Measurements from ENCODE around the gene FAM53B. TPM values are rescaled to one million over a fixed set of nuclear protein-coding genes. Genes with fewer than 3 reads are reported as not detected.
A peak's percentile ranks its signal among the peaks of the same experiment; 100 is the strongest.

FAM53B gene
- total RNA-seq, 4 donors from 2014 or later: 63.5 to 75.5 (median 67.3) TPM

DNA sequence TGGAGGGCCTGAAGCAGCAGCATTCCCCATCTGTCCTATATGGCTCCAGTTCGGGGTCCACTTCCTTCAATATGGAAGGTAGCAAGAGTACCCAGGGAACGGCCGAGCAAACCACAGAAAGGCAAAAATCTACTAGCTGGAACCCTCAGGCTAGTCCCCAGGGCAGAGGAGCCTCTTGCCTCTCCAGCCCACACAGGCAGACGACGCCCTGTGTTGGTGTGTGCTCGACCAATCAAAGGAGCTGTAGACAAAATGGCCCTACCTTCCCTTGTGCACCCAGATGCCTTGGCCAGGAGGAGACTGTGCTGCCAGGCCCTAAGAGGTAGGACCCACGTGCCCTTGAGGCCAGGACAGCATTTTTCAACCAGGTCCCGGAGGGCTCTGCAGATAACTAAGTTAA is 91.5 kb downstream of the FAM53B start:
- 91% methylated on average over 8 of the region's 8 CpGs for WGBS
- H3K4me1 ChIP-seq: peaks cover 85% of the 10 kb centered on the region
- H3K27me3 ChIP-seq: no peaks in the 10 kb centered on the region
- no peak for DNase-seq (ENCODE audit: low spot score in 2 of 2)
- H3K36me3 ChIP-seq: peaks cover 7% of the 10 kb centered on the region
- no peaks in the 10 kb centered on the region for H3K9me3 ChIP-seq
- TF ChIP-seq CTCF (IDR thresholded peaks at IDR 0.05) (no peak), EP300 (IDR thresholded peaks at IDR 0.05) (no peak), POLR2AphosphoS5 (IDR thresholded peaks at IDR 0.05) (no peak), POLR2A (IDR thresholded peaks at IDR 0.05) (no peak)
- no peak overlapping the region for H3K4me3 ChIP-seq
- peak overlapping the region; percentile 21 for H3K27ac ChIP-seq

DNA sequence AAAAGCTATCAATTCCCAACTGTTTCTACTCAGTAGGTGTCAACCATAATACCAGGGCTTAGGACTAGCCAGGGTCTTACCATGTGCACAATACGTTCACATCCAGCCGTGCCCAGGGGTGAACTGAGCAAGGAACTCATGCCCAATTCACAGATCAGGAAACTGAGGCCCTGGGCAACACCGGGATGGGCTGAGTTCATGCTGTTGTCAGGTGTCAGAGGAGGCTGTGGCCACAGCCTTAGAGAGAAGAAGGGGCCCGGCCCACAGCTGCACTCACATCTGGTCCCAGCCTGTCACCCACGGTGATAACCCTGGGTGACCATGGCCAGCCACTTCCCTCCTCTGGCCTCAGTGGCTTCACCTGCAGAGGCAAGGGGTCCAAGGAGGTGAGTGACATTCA is 92.0 kb downstream of the FAM53B start:
- DNase-seq (ENCODE audit: low spot score in 2 of 2): no peak
- Histone ChIP-seq H3K9me3 (no peaks in the 10 kb centered on the region), H3K36me3 (peaks cover 7% of the 10 kb centered on the region), H3K27ac (peak overlapping the region; percentile 21), H3K4me1 (peaks cover 88% of the 10 kb centered on the region), H3K27me3 (no peaks in the 10 kb centered on the region), H3K4me3 (no peak overlapping the region)
- WGBS: 95% methylated on average over 2 of the region's 5 CpGs
- TF ChIP-seq CTCF (IDR thresholded peaks at IDR 0.05) (no peak), EP300 (IDR thresholded peaks at IDR 0.05) (no peak), POLR2A (IDR thresholded peaks at IDR 0.05) (no peak), POLR2AphosphoS5 (IDR thresholded peaks at IDR 0.05) (no peak)

GRCh38 chr10:124651402-124651891 is 92.7 kb downstream of the FAM53B start:
- no peak overlapping the region for H3K27ac ChIP-seq
- no peak for DNase-seq (ENCODE audit: low spot score in 2 of 2)
- peaks cover 7% of the 10 kb centered on the region for H3K36me3 ChIP-seq
- peaks cover 93% of the 10 kb centered on the region for H3K4me1 ChIP-seq
- no peak overlapping the region for H3K4me3 ChIP-seq
- H3K27me3 ChIP-seq: no peaks in the 10 kb centered on the region
- TF ChIP-seq CTCF (IDR thresholded peaks at IDR 0.05) (no peak), POLR2AphosphoS5 (IDR thresholded peaks at IDR 0.05) (no peak), POLR2A (IDR thresholded peaks at IDR 0.05) (no peak), EP300 (IDR thresholded peaks at IDR 0.05) (no peak)
- H3K9me3 ChIP-seq: no peaks in the 10 kb centered on the region
- WGBS: 91% methylated on average over 10 of the region's 14 CpGs

DNA sequence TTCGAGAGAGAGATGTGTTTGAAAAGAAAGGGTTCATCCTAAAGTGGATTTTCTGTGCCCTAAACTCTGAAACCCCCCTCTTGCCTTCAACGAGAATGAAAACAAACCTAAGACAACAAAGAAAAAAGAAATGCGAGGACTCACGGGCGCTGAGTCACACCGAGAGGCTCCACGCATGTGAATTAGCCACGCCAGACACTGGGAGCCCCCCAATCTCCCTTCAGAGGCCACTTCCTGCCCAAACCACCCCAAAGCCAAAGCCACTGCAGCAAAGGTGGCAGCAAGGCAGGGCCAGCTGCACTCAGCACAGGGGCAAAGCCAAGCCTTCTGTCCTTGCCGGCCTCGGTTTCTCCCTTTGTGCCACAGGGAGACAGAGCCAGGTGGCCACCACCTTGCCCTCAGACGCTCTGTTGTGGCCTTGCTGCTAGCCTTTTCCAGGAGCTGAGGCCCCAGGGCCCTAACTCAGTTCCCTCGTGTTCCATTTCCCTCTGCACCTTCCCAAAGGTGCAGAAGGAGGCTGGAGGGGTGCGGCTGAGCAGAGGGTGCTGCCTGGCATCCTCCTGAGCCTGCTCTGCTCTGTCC is 93.3 kb downstream of the FAM53B start:
- Histone ChIP-seq H3K27ac (no peak overlapping the region), H3K4me1 (peaks cover 93% of the 10 kb centered on the region), H3K27me3 (no peaks in the 10 kb centered on the region), H3K36me3 (peaks cover 3% of the 10 kb centered on the region), H3K9me3 (no peaks in the 10 kb centered on the region), H3K4me3 (no peak overlapping the region)
- no peak for TF ChIP-seq CTCF (IDR thresholded peaks at IDR 0.05)
- TF ChIP-seq EP300 (IDR thresholded peaks at IDR 0.05): no peak
- TF ChIP-seq POLR2AphosphoS5 (IDR thresholded peaks at IDR 0.05): no peak
- TF ChIP-seq POLR2A (IDR thresholded peaks at IDR 0.05): no peak
- no peak for DNase-seq (ENCODE audit: low spot score in 2 of 2)
- 78% methylated on average over 13 of the region's 13 CpGs for WGBS

DNA sequence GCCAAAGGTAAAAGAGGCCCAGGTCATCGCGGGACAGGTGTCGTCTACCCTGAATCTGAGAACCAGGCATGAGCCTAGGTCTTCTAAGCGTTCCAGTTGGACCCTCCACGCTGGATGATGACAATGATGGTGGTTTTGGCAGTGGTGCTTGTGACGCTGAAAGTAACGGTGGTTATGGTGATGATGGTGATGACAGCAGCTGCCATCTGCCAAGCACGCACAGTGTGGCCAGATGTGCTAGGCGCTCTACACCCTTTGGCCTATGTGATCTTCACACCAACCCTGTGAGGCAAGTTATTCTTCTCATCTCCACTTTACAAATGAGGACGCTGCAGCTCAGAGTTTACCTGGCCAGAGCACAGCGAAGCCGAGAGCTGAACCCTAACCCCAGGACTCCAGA is 93.9 kb downstream of the FAM53B start:
- peaks cover 93% of the 10 kb centered on the region for H3K4me1 ChIP-seq
- no peak overlapping the region for H3K27ac ChIP-seq
- no peak for DNase-seq (ENCODE audit: low spot score in 2 of 2)
- no peak overlapping the region for H3K4me3 ChIP-seq
- no peaks in the 10 kb centered on the region for H3K9me3 ChIP-seq
- no peaks in the 10 kb centered on the region for H3K27me3 ChIP-seq
- TF ChIP-seq CTCF (IDR thresholded peaks at IDR 0.05) (no peak), POLR2A (IDR thresholded peaks at IDR 0.05) (no peak), POLR2AphosphoS5 (IDR thresholded peaks at IDR 0.05) (no peak), EP300 (IDR thresholded peaks at IDR 0.05) (no peak)
- 84% methylated on average over 11 of the region's 12 CpGs for WGBS
- H3K36me3 ChIP-seq: no peaks in the 10 kb centered on the region
